Measurements from ENCODE around the gene SVEP1. TPM values are rescaled to one million over a fixed set of nuclear protein-coding genes. Genes with fewer than 3 reads are reported as not detected.

The SVEP1 gene
- total and polyA plus RNA-seq, 2 experiments from 2014 or later, result 0.18 to 0.63 TPM

DNA sequence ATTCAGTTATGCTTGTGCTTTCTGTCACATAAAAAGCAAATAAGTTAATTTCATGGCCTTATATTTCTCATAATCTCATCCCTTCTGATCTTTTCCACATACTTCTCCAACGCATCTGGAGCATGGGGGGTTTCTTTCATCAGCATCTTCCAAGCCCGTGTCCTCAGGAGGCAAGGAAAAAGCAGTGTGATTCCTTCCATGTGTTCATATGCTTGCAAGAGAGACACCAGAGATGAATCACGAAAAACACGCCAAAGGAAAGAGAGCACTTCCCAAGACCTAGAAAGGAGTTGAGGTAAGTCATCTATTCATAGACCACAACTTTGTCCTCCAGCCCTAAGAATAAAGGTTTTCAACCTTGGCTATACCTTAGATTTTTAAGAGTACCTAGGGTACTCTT, 26.0 kb upstream of the SVEP1 start:
- Mint-ChIP-seq H3K4me1 (peaks cover 13% of the 10 kb centered on the region; the same call in 2 of the 3 replicates), H3K27me3 (ENCODE audit: insufficient read depth, low read depth, poor library complexity) (peaks cover 4% of the 10 kb centered on the region), H3K36me3 (ENCODE audit: low read depth) (no peaks in the 10 kb centered on the region), H3K9me3 (no peaks in the 10 kb centered on the region), H3K4me3 (no peak overlapping the region), H3K27ac (no peak overlapping the region)
- TF ChIP-seq EZH2phosphoT487 (IDR thresholded peaks at IDR 0.05; ENCODE audit: unreplicated experiment) (no peak), STAT1 (IDR thresholded peaks at IDR 0.05; ENCODE audit: unreplicated experiment) (no peak), EZH2 (IDR thresholded peaks at IDR 0.05; ENCODE audit: low read depth, unreplicated experiment) (no peak), ZNF331 (CRISPR knock-in tag; IDR thresholded peaks at IDR 0.05; ENCODE audit: low read depth) (no peak), ZNF114 (CRISPR knock-in tag; IDR thresholded peaks at IDR 0.05) (no peak), POLR2AphosphoS5 (IDR thresholded peaks at IDR 0.05; ENCODE audit: low read depth) (no peak), CREB1 (CRISPR knock-in tag; IDR thresholded peaks at IDR 0.05; ENCODE audit: low read depth) (no peak), JUNB (IDR thresholded peaks at IDR 0.05; ENCODE audit: unreplicated experiment) (no peak), NANOG (IDR thresholded peaks at IDR 0.05; ENCODE audit: borderline replicate concordance) (no peak)
- TF ChIP-seq, protein P1, sequence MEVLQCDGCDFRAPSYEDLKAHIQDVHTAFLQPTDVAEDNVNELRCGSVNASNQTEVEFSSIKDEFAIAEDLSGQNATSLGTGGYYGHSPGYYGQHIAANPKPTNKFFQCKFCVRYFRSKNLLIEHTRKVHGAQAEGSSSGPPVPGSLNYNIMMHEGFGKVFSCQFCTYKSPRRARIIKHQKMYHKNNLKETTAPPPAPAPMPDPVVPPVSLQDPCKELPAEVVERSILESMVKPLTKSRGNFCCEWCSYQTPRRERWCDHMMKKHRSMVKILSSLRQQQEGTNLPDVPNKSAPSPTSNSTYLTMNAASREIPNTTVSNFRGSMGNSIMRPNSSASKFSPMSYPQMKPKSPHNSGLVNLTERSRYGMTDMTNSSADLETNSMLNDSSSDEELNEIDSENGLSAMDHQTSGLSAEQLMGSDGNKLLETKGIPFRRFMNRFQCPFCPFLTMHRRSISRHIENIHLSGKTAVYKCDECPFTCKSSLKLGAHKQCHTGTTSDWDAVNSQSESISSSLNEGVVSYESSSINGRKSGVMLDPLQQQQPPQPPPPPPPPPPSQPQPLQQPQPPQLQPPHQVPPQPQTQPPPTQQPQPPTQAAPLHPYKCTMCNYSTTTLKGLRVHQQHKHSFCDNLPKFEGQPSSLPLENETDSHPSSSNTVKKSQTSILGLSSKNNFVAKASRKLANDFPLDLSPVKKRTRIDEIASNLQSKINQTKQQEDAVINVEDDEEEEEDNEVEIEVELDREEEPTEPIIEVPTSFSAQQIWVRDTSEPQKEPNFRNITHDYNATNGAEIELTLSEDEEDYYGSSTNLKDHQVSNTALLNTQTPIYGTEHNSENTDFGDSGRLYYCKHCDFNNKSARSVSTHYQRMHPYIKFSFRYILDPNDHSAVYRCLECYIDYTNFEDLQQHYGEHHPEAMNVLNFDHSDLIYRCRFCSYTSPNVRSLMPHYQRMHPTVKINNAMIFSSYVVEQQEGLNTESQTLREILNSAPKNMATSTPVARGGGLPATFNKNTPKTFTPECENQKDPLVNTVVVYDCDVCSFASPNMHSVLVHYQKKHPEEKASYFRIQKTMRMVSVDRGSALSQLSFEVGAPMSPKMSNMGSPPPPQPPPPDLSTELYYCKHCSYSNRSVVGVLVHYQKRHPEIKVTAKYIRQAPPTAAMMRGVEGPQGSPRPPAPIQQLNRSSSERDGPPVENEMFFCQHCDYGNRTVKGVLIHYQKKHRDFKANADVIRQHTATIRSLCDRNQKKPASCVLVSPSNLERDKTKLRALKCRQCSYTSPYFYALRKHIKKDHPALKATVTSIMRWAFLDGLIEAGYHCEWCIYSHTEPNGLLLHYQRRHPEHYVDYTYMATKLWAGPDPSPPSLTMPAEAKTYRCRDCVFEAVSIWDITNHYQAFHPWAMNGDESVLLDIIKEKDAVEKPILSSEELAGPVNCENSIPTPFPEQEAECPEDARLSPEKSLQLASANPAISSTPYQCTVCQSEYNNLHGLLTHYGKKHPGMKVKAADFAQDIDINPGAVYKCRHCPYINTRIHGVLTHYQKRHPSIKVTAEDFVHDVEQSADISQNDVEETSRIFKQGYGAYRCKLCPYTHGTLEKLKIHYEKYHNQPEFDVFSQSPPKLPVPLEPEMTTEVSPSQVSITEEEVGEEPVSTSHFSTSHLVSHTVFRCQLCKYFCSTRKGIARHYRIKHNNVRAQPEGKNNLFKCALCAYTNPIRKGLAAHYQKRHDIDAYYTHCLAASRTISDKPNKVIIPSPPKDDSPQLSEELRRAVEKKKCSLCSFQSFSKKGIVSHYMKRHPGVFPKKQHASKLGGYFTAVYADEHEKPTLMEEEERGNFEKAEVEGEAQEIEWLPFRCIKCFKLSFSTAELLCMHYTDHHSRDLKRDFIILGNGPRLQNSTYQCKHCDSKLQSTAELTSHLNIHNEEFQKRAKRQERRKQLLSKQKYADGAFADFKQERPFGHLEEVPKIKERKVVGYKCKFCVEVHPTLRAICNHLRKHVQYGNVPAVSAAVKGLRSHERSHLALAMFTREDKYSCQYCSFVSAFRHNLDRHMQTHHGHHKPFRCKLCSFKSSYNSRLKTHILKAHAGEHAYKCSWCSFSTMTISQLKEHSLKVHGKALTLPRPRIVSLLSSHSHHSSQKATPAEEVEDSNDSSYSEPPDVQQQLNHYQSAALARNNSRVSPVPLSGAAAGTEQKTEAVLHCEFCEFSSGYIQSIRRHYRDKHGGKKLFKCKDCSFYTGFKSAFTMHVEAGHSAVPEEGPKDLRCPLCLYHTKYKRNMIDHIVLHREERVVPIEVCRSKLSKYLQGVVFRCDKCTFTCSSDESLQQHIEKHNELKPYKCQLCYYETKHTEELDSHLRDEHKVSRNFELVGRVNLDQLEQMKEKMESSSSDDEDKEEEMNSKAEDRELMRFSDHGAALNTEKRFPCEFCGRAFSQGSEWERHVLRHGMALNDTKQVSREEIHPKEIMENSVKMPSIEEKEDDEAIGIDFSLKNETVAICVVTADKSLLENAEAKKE (CRISPR knock-in tag; IDR thresholded peaks at IDR 0.05), result no peak
- TF ChIP-seq, protein P2, sequence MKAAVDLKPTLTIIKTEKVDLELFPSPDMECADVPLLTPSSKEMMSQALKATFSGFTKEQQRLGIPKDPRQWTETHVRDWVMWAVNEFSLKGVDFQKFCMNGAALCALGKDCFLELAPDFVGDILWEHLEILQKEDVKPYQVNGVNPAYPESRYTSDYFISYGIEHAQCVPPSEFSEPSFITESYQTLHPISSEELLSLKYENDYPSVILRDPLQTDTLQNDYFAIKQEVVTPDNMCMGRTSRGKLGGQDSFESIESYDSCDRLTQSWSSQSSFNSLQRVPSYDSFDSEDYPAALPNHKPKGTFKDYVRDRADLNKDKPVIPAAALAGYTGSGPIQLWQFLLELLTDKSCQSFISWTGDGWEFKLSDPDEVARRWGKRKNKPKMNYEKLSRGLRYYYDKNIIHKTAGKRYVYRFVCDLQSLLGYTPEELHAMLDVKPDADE (IDR thresholded peaks at IDR 0.05), result no peak
- TF ChIP-seq, protein P3, sequence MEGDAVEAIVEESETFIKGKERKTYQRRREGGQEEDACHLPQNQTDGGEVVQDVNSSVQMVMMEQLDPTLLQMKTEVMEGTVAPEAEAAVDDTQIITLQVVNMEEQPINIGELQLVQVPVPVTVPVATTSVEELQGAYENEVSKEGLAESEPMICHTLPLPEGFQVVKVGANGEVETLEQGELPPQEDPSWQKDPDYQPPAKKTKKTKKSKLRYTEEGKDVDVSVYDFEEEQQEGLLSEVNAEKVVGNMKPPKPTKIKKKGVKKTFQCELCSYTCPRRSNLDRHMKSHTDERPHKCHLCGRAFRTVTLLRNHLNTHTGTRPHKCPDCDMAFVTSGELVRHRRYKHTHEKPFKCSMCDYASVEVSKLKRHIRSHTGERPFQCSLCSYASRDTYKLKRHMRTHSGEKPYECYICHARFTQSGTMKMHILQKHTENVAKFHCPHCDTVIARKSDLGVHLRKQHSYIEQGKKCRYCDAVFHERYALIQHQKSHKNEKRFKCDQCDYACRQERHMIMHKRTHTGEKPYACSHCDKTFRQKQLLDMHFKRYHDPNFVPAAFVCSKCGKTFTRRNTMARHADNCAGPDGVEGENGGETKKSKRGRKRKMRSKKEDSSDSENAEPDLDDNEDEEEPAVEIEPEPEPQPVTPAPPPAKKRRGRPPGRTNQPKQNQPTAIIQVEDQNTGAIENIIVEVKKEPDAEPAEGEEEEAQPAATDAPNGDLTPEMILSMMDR (conservative IDR thresholded peaks at IDR 0.05; ENCODE audit: low read depth in 2 of 2), result no peak
- TF ChIP-seq, protein P4, sequence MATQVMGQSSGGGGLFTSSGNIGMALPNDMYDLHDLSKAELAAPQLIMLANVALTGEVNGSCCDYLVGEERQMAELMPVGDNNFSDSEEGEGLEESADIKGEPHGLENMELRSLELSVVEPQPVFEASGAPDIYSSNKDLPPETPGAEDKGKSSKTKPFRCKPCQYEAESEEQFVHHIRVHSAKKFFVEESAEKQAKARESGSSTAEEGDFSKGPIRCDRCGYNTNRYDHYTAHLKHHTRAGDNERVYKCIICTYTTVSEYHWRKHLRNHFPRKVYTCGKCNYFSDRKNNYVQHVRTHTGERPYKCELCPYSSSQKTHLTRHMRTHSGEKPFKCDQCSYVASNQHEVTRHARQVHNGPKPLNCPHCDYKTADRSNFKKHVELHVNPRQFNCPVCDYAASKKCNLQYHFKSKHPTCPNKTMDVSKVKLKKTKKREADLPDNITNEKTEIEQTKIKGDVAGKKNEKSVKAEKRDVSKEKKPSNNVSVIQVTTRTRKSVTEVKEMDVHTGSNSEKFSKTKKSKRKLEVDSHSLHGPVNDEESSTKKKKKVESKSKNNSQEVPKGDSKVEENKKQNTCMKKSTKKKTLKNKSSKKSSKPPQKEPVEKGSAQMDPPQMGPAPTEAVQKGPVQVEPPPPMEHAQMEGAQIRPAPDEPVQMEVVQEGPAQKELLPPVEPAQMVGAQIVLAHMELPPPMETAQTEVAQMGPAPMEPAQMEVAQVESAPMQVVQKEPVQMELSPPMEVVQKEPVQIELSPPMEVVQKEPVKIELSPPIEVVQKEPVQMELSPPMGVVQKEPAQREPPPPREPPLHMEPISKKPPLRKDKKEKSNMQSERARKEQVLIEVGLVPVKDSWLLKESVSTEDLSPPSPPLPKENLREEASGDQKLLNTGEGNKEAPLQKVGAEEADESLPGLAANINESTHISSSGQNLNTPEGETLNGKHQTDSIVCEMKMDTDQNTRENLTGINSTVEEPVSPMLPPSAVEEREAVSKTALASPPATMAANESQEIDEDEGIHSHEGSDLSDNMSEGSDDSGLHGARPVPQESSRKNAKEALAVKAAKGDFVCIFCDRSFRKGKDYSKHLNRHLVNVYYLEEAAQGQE (IDR thresholded peaks at IDR 0.05; ENCODE audit: unreplicated experiment), result no peak
- peaks cover 4% of the 10 kb centered on the region; the same call in 1 of the 2 replicates for H3K4me1 ChIP-seq (ENCODE audit: insufficient read depth)
- no peak overlapping the region for H3K4me3 ChIP-seq
- H3K9me2 ChIP-seq (ENCODE audit: insufficient read depth), result peaks cover 4% of the 10 kb centered on the region; the same call in 1 of the 2 replicates
- ATAC-seq, result no peak
- H4K20me1 ChIP-seq (replicated peaks; ENCODE audit: insufficient read depth), result no peaks in the 10 kb centered on the region
- no peaks in the 10 kb centered on the region for H3K36me3 ChIP-seq (ENCODE audit: insufficient read depth)
- H3K27me3 ChIP-seq (ENCODE audit: insufficient read depth), result no peaks in the 10 kb centered on the region
- H3F3A ChIP-seq (replicated peaks; ENCODE audit: low read depth), result no peaks in the 10 kb centered on the region
- no peak for DNase-seq (ENCODE audit: low spot score)
- H3K27ac ChIP-seq (ENCODE audit: low read depth), result no peak overlapping the region
- H3K4me2 ChIP-seq, result no peak overlapping the region
- H3K79me2 ChIP-seq (replicated peaks; ENCODE audit: insufficient read depth), result no peaks in the 10 kb centered on the region
- H2AFZ ChIP-seq, result no peak overlapping the region; the same call in 1 of the 2 replicates
